H7 (cell line): ENCODE data around the gene SPEM2. TPM values are rescaled to one million over a fixed set of nuclear protein-coding genes. Genes with fewer than 3 reads are reported as not detected.

ENCODE experiments used
- DNase-seq: peaks from one replicate; pipeline ENCODE4 v3.0.0; 2012
- H3K27me3 ChIP-seq: 2 replicates; pipeline ENCODE4 v1.6.0; 2011; ENCODE audit warnings: mild to moderate bottlenecking, low read length; ENCODE audit not compliant: control insufficient read depth, insufficient read depth
- H3K36me3 ChIP-seq: replicated peaks from 2 replicates; pipeline ENCODE4 v1.5.1; 2011; ENCODE audit warnings: low read length; ENCODE audit not compliant: control insufficient read depth, insufficient read depth
- H3K4me3 ChIP-seq: 2 replicates; pipeline ENCODE4 v1.5.1; 2011; ENCODE audit warnings: low read depth, mild to moderate bottlenecking, control low read depth, low read length, moderate library complexity; ENCODE audit not compliant: insufficient read depth
- total RNA-seq: library from RNA; depleted of rRNA; stranded (reverse); fragments of >200 nt; shearing (Covaris generic); gene quantifications from 2 replicates; pipeline ENCODE4 v1.2.3, GENCODE V29; 2014

Gene SPEM2
- total RNA-seq, 1 experiment from 2014 or later: not detected

GRCh38 chr17:7393613-7394451 lies 31.6 kb upstream of the SPEM2 start:
- DNase-seq: peak; percentile 97
- H3K27me3 ChIP-seq: no peaks in the 10 kb centered on the region
- peaks cover 12% of the 10 kb centered on the region for H3K36me3 ChIP-seq
- H3K4me3 ChIP-seq: peak overlapping the region; percentile 68

- peaks cover 7% of the 10 kb centered on the region for H3K36me3 ChIP-seq
- peak within 1 kb of the TSS; percentile 68 for H3K4me3 ChIP-seq
- H3K27me3 ChIP-seq: no peaks in the 10 kb centered on the region
- DNase-seq: peak; percentile 99
Observed at GRCh38 chr17:7394452-7395191, 30.8 kb upstream of the SPEM2 start, which contains the start of gene PLSCR3. TSS of gene PLSCR3 (minus strand) at chr17:7394525. CDS start at chr17:7394110, 415 bp downstream.

GRCh38 chr17:7396147-7396546 lies 29.3 kb upstream of the SPEM2 start:
- Histone ChIP-seq H3K36me3 (peaks cover 7% of the 10 kb centered on the region), H3K4me3 (no peak overlapping the region), H3K27me3 (no peaks in the 10 kb centered on the region)
- peak; percentile 31 for DNase-seq

- Histone ChIP-seq H3K4me3 (no peak overlapping the region), H3K36me3 (peaks cover 4% of the 10 kb centered on the region), H3K27me3 (no peaks in the 10 kb centered on the region)
- DNase-seq: no peak
Observed at GRCh38 chr17:7398612-7399011, 26.8 kb upstream of the SPEM2 start.

GRCh38 chr17:7403043-7403726 lies 22.2 kb upstream of the SPEM2 start:
- Histone ChIP-seq H3K36me3 (peaks cover 4% of the 10 kb centered on the region), H3K4me3 (peak overlapping the region; percentile 87), H3K27me3 (peaks cover 5% of the 10 kb centered on the region)
- no peak for DNase-seq

- Histone ChIP-seq H3K36me3 (peaks cover 4% of the 10 kb centered on the region), H3K27me3 (peaks cover 7% of the 10 kb centered on the region), H3K4me3 (peak overlapping the region; percentile 87)
- DNase-seq: peak; percentile 91
Observed at GRCh38 chr17:7403727-7403976, 21.8 kb upstream of the SPEM2 start.

- peak; percentile 96 for DNase-seq
- Histone ChIP-seq H3K4me3 (peak within 1 kb of the TSS; percentile 87), H3K36me3 (peaks cover 5% of the 10 kb centered on the region), H3K27me3 (peaks cover 11% of the 10 kb centered on the region)
Observed at GRCh38 chr17:7403977-7404736, 21.3 kb upstream of the SPEM2 start, which contains the start of gene TMEM256. TSS of gene TMEM256 (minus strand) at chr17:7404097. CDS start at chr17:7404084, 13 bp downstream.

GRCh38 chr17:7404737-7405349 lies 20.6 kb upstream of the SPEM2 start:
- Histone ChIP-seq H3K36me3 (peaks cover 9% of the 10 kb centered on the region), H3K4me3 (peak overlapping the region; percentile 82), H3K27me3 (peaks cover 11% of the 10 kb centered on the region)
- peak; percentile 95 for DNase-seq

GRCh38 chr17:7405350-7406234 lies 19.8 kb upstream of the SPEM2 start:
- H3K36me3 ChIP-seq: peaks cover 13% of the 10 kb centered on the region
- peak overlapping the region; percentile 82 for H3K4me3 ChIP-seq
- peaks cover 11% of the 10 kb centered on the region for H3K27me3 ChIP-seq
- peak; percentile 89 for DNase-seq

GRCh38 chr17:7406235-7406825 lies 19.1 kb upstream of the SPEM2 start:
- peaks cover 11% of the 10 kb centered on the region for H3K36me3 ChIP-seq
- H3K4me3 ChIP-seq: peak overlapping the region; percentile 82
- H3K27me3 ChIP-seq: peaks cover 11% of the 10 kb centered on the region
- peak; percentile 79 for DNase-seq

- peaks cover 11% of the 10 kb centered on the region for H3K27me3 ChIP-seq
- H3K4me3 ChIP-seq: no peak overlapping the region
- peak; percentile 73 for DNase-seq
- H3K36me3 ChIP-seq: peaks cover 11% of the 10 kb centered on the region
Observed at GRCh38 chr17:7407082-7407481, 18.3 kb upstream of the SPEM2 start.

- Histone ChIP-seq H3K36me3 (peaks cover 11% of the 10 kb centered on the region), H3K4me3 (peak within 1 kb of the TSS; percentile 36), H3K27me3 (peaks cover 11% of the 10 kb centered on the region)
- DNase-seq: peak; percentile 82
Observed at GRCh38 chr17:7407485-7408251, 17.7 kb upstream of the SPEM2 start, which contains the start of gene NLGN2. TSS of gene NLGN2 (plus strand) at chr17:7407845. CDS start at chr17:7408256, 411 bp downstream.
